Measurements from ENCODE around the gene ZBTB12. TPM values are rescaled to one million over a fixed set of nuclear protein-coding genes. Genes with fewer than 3 reads are reported as not detected.
"Not testable (repeated sequence)": the region's sequence is repeated elsewhere in the genome, so short reads cannot be mapped to it uniquely, and the experiment has no call there.

ZBTB12 gene
- polyA plus RNA-seq, 4 donors, result 22.4 to 35.3 (median 26.9) TPM

DNA sequence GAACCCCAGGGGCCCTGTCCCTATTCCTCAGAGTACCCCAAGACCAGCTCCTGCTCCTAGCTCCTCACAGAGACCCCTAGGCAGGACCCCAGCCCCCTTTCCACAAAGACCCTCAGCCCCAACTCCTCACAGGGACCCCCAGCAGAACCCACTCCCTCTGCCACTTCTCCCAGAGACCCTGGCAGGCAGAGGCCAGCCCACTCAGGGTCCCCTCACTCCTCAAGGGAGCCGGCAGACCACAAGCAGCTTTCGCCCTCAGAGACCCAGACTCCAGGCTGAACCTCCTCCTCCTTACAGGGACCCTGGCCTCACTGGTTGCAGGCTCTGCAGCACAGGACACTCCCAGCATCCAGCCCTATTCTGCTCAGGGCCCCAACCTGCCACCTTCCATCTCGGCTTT, 23.7 kb downstream of the ZBTB12 start:
- DNase-seq (ENCODE audit: low read depth in 4 of 4, low spot score in 2 of 4), result no peak

- DNase-seq (ENCODE audit: low read depth in 4 of 4, low spot score in 2 of 4), result no peak
Observed at GRCh38 chr6:31877651-31878161, 24.2 kb downstream of the ZBTB12 start.

DNA sequence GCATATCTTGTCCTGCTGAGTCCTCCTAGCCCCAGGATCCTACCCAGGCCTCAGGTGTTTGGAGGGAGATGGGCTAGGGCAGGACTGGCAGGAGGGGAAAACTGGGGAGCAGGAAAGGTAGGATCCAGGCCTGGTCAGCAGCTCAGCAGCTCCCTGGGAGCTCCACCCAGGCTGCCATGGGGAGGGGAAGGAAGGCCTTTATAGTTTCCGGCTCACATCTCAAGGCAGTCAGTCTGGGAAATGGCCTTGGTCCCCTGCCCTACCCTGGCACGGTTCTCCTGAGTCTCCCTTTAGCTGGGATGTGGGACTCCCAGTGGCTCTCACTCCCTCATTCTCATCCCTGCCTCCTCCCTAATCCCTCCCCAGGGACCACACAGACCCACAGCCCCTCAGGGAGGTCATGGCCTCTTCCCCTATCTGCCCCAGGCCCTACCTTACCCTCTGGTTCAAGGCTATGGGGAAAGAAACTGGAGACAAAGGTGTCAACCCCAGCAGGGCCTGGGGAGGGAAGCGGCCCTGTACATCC, 24.7 kb downstream of the ZBTB12 start:
- DNase-seq (ENCODE audit: low read depth in 4 of 4, low spot score in 2 of 4), result no peak

DNA sequence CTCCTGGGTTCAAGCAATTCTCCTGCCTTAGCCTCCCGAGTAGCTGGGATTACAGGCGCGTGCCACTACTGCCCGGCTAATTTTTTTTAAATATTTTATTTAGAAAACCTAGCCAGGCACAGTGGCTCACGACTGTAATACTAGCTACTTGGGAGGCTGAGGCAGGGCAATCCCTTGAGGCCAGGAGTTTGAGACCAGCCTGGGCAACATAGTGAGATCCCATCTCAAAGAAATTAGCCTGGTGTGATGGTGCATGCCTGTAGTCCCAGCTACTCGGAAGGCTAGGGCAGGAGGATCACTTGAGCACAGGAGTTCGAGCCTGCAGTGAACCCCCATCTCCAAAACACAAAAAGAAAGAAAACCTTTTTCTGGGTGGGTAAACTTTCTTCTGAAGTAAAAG, 25.5 kb downstream of the ZBTB12 start:
- no peak for DNase-seq (ENCODE audit: low read depth in 4 of 4, low spot score in 2 of 4)

DNA sequence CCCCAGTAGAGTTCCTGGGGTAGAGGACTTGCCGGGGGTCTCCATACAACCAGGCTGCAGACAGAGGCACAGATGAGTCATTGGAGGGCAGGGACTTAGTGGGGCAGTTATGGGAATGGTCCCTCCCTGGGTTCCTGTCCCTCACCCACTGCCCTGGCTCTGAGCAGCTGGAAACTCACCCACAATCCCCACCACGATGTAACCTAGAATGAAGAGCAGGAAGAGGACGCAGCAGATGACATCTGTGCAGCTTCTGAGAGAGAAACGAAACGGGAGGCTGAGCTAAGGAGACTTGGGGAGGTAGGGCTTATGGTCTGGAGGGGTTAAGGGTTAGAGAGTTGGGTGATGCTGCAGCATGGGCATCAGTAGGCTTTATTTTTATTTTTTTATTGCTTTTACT, 26.0 kb downstream of the ZBTB12 start:
- DNase-seq (ENCODE audit: low read depth in 4 of 4, low spot score in 2 of 4), result no peak

DNA sequence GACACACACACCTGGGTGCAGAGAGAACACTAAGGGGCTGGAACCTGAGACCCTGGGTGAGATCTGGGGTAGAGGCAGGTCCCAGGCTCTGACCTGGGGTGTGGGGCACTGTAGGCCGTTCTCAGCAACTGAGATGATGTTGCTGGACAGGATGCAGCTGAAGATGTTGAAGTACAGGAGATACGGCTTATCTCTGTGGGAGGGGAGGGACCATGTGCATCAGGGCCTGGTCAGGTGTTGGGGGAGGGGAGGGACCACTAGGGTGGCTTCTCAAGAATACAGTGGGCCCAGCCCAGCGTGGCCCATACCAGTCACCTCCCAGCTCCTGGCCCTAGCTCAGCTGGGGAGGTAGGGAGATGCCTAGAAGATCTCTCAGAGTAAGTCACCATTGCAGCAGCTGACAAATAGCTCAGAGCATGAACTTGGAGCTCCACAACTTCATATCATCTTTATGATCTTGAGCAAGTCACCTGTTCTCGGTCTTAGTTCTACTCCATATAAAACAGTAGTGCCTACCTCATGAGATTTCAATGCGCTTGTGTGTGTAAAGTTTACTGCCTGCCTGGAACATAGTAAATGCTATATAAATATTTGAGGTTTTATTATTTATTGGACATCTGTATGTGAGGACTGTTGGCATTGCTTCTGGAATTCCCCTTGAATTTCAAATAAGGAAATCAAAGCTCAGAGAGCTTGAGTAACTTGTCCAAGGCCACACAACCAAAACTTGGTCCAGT, 26.9 kb downstream of the ZBTB12 start:
- no peak for DNase-seq (ENCODE audit: low read depth in 4 of 4, low spot score in 2 of 4)

GRCh38 chr6:31874084-31874670, 27.7 kb downstream of the ZBTB12 start:
- DNase-seq (ENCODE audit: low read depth in 4 of 4, low spot score in 2 of 4), result no peak

DNA sequence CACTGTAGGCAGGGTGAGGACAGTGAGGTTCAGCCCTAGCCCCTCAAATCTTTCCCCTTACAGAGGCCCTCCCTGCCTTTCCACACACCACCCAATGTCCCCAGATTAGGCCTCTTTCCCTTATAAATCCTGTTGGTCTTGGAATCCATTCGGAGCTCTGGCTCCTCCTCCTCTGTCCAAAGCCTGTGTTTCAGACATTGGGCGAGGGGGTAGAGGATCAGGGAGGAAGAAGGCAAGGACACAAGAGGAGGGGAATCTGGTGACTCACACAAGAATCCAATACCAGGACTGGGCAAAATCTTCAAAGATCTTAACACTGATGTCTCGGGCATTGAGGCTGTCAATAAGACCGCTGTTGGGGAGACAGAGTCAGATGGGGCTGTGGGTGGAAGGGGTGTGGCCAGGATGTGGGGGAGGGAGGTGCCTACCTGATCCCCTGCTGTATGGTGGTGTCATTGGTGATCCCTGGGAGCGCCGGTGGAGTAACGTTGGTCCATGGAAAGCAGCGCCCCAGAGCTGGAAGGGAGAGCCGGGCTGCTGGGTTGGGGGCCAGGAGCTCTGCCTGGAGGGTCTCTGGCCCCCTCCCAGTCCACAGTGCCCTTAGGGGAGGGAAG, 30.7 kb downstream of the ZBTB12 start:
- no peak for DNase-seq (ENCODE audit: low read depth in 4 of 4, low spot score in 2 of 4)

DNA sequence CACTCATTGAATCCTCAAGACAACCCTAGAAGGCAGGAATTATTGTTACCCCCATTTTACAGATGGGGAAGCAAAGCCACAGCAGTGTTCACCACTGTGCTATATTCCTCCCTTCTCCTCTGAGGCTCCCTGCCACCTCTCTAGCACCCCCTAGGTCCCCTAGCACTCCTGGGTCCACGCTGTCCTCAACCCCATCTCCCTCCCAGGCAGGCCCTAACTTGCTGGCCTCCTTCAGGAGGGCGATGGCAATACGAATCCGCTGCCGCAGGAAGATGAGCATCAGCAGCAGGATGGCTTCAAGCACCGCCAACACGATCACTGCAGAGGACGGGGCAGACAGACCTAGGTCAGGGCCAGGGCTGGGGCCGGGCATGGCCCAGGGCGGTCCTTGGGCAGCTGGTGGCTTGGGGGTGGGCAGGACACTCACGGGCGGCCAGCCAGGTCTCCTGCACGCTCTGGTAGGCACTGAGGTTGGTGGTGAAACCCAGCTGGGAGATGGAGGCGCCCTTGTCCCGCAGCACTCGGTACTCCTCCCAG, 31.4 kb downstream of the ZBTB12 start:
- DNase-seq (ENCODE audit: low read depth in 4 of 4, low spot score in 2 of 4), result no peak

- no peak for DNase-seq (ENCODE audit: low read depth in 4 of 4, low spot score in 2 of 4)
Observed at GRCh38 chr6:31869343-31869742, 32.5 kb downstream of the ZBTB12 start.

DNA sequence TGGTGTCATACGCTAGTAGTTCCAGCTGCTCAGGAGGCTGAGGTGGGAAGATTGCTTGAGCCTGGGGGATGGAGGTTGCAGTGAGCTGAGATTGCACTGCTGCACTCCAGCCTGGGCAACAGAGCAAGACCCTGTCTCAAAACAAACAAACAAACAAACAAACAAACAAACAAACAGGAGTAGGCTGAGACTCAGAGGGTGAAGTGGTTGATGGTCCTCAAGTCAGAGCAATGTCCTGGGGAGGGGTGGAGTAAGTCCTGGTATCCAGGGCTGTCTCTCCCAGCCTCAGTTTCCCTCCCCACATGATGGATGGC, 33.3 kb downstream of the ZBTB12 start:
- DNase-seq (ENCODE audit: low read depth in 4 of 4, low spot score in 2 of 4), result not testable (repeated sequence)

DNA sequence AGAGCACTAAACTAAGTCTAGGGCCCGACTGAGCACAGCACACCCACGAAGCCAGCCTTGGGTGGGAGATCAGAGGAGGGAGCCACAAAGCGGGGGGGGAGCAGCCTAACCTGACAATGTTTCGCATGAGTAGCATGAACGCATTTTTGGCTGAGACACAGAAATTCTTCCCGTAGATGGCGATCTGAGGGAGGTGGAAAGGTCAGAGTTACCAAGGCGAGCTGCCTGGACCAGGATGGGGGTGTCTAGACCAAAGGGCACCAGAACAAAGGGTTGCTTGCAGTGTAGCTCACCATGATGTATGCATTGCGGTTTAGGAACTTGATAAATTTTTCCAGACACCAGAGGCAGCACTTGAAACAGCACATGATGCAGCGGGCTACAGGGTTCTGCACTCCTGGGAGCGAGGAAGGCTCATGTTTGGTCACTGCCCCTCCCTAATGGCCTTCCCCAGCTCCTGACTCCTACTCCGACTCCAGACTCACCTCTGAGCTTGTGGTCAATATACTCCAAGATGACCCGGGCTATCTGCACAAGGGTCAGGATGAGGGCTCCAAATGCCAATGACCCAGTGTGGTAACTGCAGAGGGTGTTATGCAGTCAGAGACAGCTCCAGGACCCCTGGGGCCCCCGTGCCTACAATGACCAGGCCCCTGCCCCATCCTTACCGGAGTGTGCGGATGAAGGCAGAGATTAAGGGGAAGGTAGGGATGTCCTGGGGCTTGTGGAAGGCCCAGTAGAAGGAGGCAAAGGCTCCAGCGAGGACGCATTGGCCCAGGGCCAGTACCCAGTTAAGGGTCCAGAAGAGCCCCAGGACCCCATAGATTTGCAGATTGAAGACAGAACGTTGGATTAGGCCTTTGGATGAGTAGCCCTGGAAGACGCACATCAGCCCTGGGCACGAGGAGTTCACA, 36.4 kb downstream of the ZBTB12 start:
- DNase-seq (ENCODE audit: low read depth in 4 of 4, low spot score in 2 of 4), result no peak

DNA sequence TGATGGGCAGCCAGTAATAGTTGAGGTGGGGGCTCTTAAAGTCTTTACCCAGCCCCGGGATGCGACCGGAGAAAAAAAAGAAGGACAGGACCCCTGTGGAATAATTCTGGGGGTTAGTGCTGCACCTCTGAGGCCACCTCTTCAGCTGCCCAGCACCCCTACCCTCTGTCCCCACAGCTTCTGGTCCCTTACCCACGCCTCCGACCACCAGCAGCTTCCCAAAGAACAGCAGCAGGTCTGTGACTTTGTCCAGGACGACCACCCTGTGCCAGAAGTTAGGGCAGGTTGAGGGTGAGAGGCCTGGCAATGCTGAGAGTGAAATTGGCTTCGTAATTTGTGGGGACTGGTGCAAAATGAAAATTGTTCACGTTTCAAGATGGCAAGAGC, 37.1 kb downstream of the ZBTB12 start:
- DNase-seq (ENCODE audit: low read depth in 4 of 4, low spot score in 2 of 4), result no peak

- not testable (repeated sequence) for DNase-seq (ENCODE audit: low read depth in 4 of 4, low spot score in 2 of 4)
Observed at GRCh38 chr6:31864123-31864562, 37.7 kb downstream of the ZBTB12 start.

GRCh38 chr6:31862344-31863235, 39.3 kb downstream of the ZBTB12 start, which contains the start of gene NEU1:
NEU1 (minus strand) TSS chr6:31862821; CDS start chr6:31862776, 45 bp downstream.
- peak; percentile 95 to 99 (median 97) for DNase-seq (ENCODE audit: low read depth in 4 of 4, low spot score in 2 of 4)

- no peak for DNase-seq (ENCODE audit: low read depth in 4 of 4, low spot score in 2 of 4)
Observed at GRCh38 chr6:31861919-31862343, 40.0 kb downstream of the ZBTB12 start.

- DNase-seq (ENCODE audit: low read depth in 4 of 4, low spot score in 2 of 4), result no peak
Observed at GRCh38 chr6:31861150-31861549, 40.7 kb downstream of the ZBTB12 start.

DNA sequence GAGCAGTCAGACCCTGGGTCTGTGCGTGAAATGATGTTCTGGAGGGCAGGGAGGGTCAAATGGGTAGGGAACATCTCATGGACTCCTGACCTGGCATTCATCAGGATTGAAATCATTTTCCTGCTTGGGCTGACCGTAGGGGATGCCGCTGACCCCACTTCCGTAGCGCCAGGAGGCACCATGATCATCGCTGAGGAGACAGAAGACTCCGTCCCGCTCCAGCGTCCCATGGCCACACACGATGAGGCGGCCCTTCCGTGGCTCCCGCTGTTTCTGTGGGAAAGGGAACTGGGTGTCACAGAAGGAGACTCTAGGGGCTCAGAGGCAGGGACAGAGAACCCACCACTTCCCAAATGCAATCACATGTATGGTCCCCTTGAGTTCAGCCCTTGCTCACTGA, 41.5 kb downstream of the ZBTB12 start:
- no peak for DNase-seq (ENCODE audit: low read depth in 4 of 4, low spot score in 2 of 4)

- DNase-seq (ENCODE audit: low read depth in 4 of 4, low spot score in 2 of 4), result no peak
Observed at GRCh38 chr6:31859923-31860322, 42.0 kb downstream of the ZBTB12 start.

Data from left renal cortex interstitium (tissue), 4 donors.